Epithelial cell of esophagus (primary cell): Measurements from ENCODE around the gene SLC4A5.
A peak's percentile ranks its signal among the peaks of the same experiment; 100 is the strongest.
"Not testable (repeated sequence)": the region's sequence is repeated elsewhere in the genome, so short reads cannot be mapped to it uniquely, and the experiment has no call there.

ENCODE experiments used
- DNase-seq: peaks from one replicate; pipeline ENCODE4 v3.0.0; 2010; ENCODE audit warnings: low read depth
- H3K4me3 ChIP-seq: 2 replicates; pipeline ENCODE4 v1.5.1; 2011; ENCODE audit warnings: mild to moderate bottlenecking, low read length, control low read depth
- TF ChIP-seq, protein P1 (sequence below): IDR thresholded peaks from 2 replicates; pipeline ENCODE4 v1.5.1; 2011; ENCODE audit warnings: low read depth, mild to moderate bottlenecking, low read length, control low read depth, inconsistent platforms; ENCODE audit not compliant: insufficient read depth; ENCODE audit errors: missing control alignments

The SLC4A5 gene

DNA sequence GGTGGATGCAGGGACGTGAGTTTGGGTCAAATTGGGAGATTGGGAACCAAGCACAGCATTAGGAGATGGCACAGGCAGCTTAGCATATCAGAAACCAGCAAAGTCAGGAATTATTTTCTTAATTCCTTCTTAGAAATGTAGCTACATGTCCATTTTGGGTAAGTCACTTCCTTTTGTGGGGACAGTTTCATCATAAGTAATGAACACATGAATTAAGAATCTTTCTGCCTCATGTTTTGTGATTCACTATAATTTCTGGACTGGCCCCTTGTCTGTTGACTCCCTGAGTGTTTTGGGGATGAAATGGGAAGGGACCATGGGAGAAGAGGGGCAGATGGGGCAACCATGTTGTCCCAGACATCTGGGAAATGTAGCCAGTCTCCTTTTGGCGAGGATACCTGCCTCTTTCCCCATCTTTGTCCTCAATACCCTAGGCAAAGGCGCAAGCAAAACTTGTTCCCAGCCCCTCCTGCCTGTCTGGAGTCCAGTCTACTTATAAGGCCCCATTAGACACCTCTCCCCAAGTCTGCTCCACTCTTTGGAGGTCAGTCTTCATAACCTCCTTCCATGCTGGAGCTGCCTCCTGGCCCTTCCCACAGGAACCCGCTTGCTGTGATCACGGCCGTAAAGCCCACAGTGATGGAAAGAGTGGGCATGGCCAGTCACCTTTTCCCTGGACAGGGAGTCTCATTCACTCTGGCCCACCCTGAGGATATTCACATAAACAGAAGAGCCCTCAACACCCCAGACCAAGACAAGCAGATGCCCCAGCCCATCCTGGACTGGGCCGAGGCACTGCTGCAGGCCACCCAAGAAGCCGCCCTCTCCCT, 119.1 kb downstream of the SLC4A5 start:
- no peak overlapping the region for H3K4me3 ChIP-seq
- TF ChIP-seq, protein P1, sequence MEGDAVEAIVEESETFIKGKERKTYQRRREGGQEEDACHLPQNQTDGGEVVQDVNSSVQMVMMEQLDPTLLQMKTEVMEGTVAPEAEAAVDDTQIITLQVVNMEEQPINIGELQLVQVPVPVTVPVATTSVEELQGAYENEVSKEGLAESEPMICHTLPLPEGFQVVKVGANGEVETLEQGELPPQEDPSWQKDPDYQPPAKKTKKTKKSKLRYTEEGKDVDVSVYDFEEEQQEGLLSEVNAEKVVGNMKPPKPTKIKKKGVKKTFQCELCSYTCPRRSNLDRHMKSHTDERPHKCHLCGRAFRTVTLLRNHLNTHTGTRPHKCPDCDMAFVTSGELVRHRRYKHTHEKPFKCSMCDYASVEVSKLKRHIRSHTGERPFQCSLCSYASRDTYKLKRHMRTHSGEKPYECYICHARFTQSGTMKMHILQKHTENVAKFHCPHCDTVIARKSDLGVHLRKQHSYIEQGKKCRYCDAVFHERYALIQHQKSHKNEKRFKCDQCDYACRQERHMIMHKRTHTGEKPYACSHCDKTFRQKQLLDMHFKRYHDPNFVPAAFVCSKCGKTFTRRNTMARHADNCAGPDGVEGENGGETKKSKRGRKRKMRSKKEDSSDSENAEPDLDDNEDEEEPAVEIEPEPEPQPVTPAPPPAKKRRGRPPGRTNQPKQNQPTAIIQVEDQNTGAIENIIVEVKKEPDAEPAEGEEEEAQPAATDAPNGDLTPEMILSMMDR = no peak
- peak; percentile 35 for DNase-seq

DNA sequence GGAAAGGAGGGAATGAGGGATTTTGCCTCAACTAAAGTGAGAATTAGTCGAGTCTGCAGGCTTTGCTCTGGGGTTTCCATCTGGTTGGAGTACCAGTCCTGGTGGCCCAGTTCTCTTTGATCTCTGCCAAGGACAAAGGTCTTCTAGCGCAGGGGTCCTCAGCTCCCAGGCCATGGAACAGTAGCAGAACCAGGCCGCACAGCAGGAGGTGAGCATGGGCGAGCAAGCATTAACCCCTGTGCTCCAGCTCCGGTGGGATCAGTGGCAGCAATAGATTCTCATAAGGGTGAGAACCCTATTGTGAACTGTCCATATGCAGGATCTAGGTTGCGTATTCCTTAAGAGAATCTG, 120.9 kb downstream of the SLC4A5 start:
- no peak overlapping the region for H3K4me3 ChIP-seq
- TF ChIP-seq, protein P1 = no peak
- no peak for DNase-seq

DNA sequence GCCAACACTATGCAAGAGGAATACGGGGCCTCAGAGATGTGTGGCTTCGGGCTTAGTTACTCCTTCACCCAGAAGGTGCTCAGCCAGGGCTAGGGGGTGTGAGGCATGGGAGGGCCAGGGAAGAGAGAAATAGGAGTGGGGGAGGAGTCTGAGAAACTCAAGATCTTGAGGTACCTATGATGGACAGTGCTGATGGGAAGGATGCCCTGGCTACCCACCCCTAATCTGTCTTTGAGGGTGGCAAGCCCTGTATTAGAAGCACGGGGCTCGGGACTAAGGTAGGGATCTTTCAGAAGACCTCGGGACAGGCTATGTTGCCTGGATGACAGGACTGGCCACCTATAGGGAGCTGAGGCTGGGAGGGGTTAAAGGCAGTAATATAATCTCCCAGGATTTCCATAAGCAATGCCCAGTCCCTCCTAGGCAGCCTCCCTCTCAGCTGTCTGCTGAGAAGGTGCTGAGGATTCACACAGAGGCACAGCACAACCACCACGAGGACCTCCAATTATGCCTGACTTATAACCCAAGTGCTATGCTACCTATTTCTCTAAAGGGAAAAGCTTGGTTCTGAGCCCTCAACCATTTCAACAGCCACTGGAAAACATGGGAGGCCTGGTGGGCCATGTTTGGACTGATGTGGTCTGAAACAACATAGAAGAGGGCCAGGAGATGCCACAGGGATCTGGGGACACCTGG, 121.5 kb downstream of the SLC4A5 start:
- DNase-seq = no peak
- H3K4me3 ChIP-seq = no peak overlapping the region
- TF ChIP-seq, protein P1 = no peak

DNA sequence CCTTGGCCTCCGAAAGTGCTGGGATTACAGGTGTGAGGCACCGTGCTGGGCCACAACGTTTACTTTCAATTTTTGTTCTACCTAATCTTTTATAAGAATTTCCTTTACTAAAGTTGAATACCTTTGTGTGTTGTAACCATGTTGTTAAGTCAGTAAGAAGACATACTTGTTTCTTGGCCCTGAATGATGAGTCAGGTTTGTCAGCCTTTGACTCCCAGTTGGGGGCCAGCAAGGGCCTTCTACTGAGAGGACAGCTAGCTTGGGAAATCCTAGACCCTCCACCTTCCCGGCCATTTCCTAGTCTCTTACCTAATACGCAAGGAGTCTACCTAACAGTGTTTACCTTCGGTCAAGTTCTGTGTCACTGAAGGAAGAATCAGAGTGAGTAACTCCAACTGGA, 122.1 kb downstream of the SLC4A5 start:
- H3K4me3 ChIP-seq = no peak overlapping the region
- TF ChIP-seq, protein P1 = no peak
- DNase-seq = peak; percentile 51

DNA sequence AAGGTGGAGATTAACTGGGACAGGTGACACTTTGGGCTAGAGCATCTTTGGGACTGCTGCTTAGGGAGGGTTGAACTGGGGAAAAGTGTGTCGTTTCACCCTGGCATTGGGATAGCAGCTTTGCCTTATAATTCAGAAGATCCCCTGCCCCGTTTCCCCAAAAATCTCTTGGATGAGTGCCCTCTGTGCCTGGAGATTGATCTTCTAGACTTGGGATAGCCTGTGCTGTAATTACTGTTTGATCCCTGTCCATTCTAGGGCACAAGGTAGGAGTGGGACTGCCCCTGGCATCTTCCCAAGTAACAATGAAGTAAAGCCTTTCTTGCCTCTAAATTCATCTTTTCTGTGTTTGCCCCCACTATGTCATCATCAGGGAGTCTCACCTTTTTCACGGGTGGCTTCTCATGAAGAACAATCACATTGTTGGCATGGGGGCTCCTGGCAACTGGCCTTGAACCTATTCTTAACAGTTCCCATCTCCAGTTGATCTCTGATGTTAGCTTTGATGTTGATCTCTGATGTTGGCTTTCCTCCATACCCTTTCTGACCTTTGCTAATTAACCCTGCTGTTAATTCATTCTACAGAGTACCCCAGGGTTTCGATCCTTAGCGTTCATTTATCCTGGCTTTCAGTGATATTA, 123.2 kb downstream of the SLC4A5 start:
- no peak for DNase-seq
- no peak overlapping the region for H3K4me3 ChIP-seq
- TF ChIP-seq, protein P1 = no peak

DNA sequence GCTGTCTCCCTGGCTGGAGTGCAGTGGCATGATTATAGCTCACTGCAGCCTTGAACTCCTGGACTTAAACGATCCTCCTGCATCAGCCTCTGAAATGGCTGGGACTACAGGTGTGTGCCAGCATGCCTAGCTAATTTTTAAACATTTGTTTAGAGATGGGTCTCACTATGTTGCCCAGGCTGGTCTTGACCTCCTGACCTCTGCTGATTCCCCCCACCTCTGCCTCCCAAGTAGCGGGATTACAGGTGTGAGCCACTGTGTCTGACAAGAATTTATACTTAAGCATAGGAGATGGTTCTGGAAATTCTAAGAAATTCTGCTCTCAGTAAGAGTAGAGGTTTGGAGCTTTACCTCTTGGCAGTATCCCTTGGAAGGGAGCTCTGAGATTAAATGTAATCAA, 126.6 kb downstream of the SLC4A5 start:
- TF ChIP-seq, protein P1 = no peak
- H3K4me3 ChIP-seq = no peak overlapping the region
- no peak for DNase-seq

DNA sequence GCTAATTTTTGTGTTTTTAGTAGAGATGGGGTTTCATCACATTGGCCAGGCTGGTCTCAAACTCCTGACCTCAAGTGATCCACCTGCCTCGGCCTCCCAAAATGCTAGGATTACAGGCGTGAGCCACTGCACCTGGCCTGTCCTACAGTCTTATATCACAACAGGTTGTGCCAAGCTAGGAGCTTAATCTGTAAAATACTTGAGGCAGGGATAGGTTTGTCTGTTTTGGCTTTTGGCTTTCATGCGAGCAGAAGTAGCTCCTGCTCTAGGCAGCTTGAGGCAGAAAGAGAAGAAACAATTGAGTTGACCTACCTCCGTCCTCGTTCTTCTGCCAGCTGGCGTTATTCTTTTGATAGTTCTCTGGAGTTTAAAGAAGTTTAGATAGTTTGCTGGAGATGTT, 127.4 kb downstream of the SLC4A5 start:
- H3K4me3 ChIP-seq, DNase-seq: not testable (repeated sequence)
